Tibial nerve (tissue), 4 donors: ENCODE data around the gene ANKS1A. TPM values are rescaled to one million over a fixed set of nuclear protein-coding genes. Genes with fewer than 3 reads are reported as not detected.
"Not testable (repeated sequence)": the region's sequence is repeated elsewhere in the genome, so short reads cannot be mapped to it uniquely, and the experiment has no call there.

ENCODE experiments used
- DNase-seq, 2 donors: peaks; one replicate each; pipeline ENCODE4 v3.0.0-alpha.2; 2019; ENCODE audit warnings: low spot score in 2 of 2
- H3K27ac ChIP-seq, 4 donors: fragments of 200-600 bp; sonication (generic) in 3 of 4; one replicate each; pipeline ENCODE4 v1.5.1; 2017 to 2019; ENCODE audit warnings: mild to moderate bottlenecking in 1 of 4
- H3K27me3 ChIP-seq, 2 donors: fragments of 200-600 bp; sonication (generic) in 1 of 2; one replicate each; pipeline versions ENCODE4 v1.5.1 to v1.6.0; 2017 to 2019
- H3K36me3 ChIP-seq, 3 donors: fragments of 200-600 bp; sonication (generic); one replicate each; pipeline ENCODE4 v1.5.1; 2018 to 2019
- H3K4me1 ChIP-seq, 4 donors: fragments of 200-600 bp; sonication (generic) in 3 of 4; one replicate each; pipeline ENCODE4 v1.5.1; 2017 to 2019
- H3K4me3 ChIP-seq, 4 donors: fragments of 200-600 bp; sonication (generic) in 3 of 4; one replicate each; pipeline ENCODE4 v1.5.1; 2017 to 2019; ENCODE audit warnings: mild to moderate bottlenecking in 1 of 4, moderate library complexity in 1 of 4
- H3K9me3 ChIP-seq, 4 donors: fragments of 200-600 bp; sonication (generic) in 3 of 4; one replicate each; pipeline ENCODE4 v1.5.1; 2017 to 2019
- CTCF ChIP-seq, 5 experiments: fragments of 200-600 bp in 3 of 5; fragments of 450-650 bp in 2 of 5; sonication (generic) in 3 of 5; IDR thresholded peaks; one replicate each; pipeline ENCODE4 v1.5.1; 2016 to 2019; ENCODE audit warnings: antibody characterized with exemption in 5 of 5, mild to moderate bottlenecking in 3 of 5, moderate library complexity in 2 of 5
- EP300 ChIP-seq, 2 donors: sonication (generic); formaldehyde crosslinking; IDR thresholded peaks; one replicate each; pipeline ENCODE4 v1.6.1; 2017; ENCODE audit warnings: antibody characterized with exemption in 2 of 2, mild to moderate bottlenecking in 1 of 2
- POLR2A ChIP-seq, 2 donors: fragments of 450-650 bp; IDR thresholded peaks; one replicate each; pipeline ENCODE4 v1.6.1; 2017; ENCODE audit warnings: antibody characterized with exemption in 2 of 2, mild to moderate bottlenecking in 2 of 2, moderate library complexity in 2 of 2
- WGBS, 2 donors: methylation state at CpG; one replicate each; pipeline ENCODE4 v1.1.5; 2018; 5-methylcytosine and 5-hydroxymethylcytosine counted together
- small RNA-seq: library from RNA; depleted of rRNA; stranded (forward); fragments of <200 nt; gene quantifications from one replicate; pipeline ENCODE3, GENCODE V24; 2016
- total RNA-seq, 4 donors: library from RNA; depleted of rRNA; stranded (reverse); fragments of >200 nt; gene quantifications; one replicate each; pipeline ENCODE4 v1.1.0, GENCODE V29; 2016

The ANKS1A gene
- total RNA-seq, 4 donors from 2014 or later = 39.3 to 55.9 (median 44.0) TPM

- Histone ChIP-seq H3K27me3 (no peaks in the 10 kb centered on the region), H3K27ac (no peak overlapping the region), H3K36me3 (no peaks in the 10 kb centered on the region), H3K9me3 (no peaks in the 10 kb centered on the region), H3K4me1 (peaks cover 0 to 29% (median 10%) of the 10 kb centered on the region in 4 donors), H3K4me3 (no peak overlapping the region)
- WGBS, 2 donors = 39 to 44% methylated on average over 4 of the region's 4 CpGs
- TF ChIP-seq POLR2A (IDR thresholded peaks at IDR 0.05) (no peak), EP300 (IDR thresholded peaks at IDR 0.05) (no peak), CTCF (IDR thresholded peaks at IDR 0.05) (no peak)
- DNase-seq = no peak
Measured at GRCh38 chr6:35136185-35136584, 247.1 kb downstream of the ANKS1A start.

- H3K27me3 ChIP-seq, DNase-seq, H3K4me3 ChIP-seq, H3K36me3 ChIP-seq, H3K27ac ChIP-seq, H3K9me3 ChIP-seq: not testable (repeated sequence)
- 48 to 55% methylated on average over 3 of the region's 3 CpGs for WGBS, 2 donors
- H3K4me1 ChIP-seq = peaks cover 0 to 34% (median 12%) of the 10 kb centered on the region in 4 donors
Measured at GRCh38 chr6:35138191-35138590, 249.1 kb downstream of the ANKS1A start.

- Histone ChIP-seq H3K36me3 (no peaks in the 10 kb centered on the region), H3K27ac (no peak overlapping the region), H3K27me3 (no peaks in the 10 kb centered on the region), H3K4me1 (peaks cover 0 to 34% (median 12%) of the 10 kb centered on the region in 4 donors), H3K4me3 (no peak overlapping the region), H3K9me3 (no peaks in the 10 kb centered on the region)
- TF ChIP-seq EP300 (IDR thresholded peaks at IDR 0.05) (no peak), CTCF (IDR thresholded peaks at IDR 0.05) (no peak)
- no peak for DNase-seq
- 59 to 61% methylated on average over 2 of the region's 2 CpGs for WGBS, 2 donors
Measured at GRCh38 chr6:35139470-35139869, 250.4 kb downstream of the ANKS1A start.

GRCh38 chr6:35139924-35140638 is 251.0 kb downstream of the ANKS1A start:
- Histone ChIP-seq H3K36me3 (no peaks in the 10 kb centered on the region), H3K4me1 (peaks cover 0 to 34% (median 12%) of the 10 kb centered on the region in 4 donors), H3K27me3 (no peaks in the 10 kb centered on the region), H3K9me3 (no peaks in the 10 kb centered on the region), H3K27ac (no peak overlapping the region), H3K4me3 (no peak overlapping the region)
- DNase-seq = peak in 1 of 2 donors; percentile 18
- 26 to 28% methylated on average over 17 of the region's 17 CpGs for WGBS, 2 donors
- peak; percentile 65 to 93 (median 86) for TF ChIP-seq CTCF (IDR thresholded peaks at IDR 0.05)
- no peak for TF ChIP-seq POLR2A (IDR thresholded peaks at IDR 0.05)
- no peak for TF ChIP-seq EP300 (IDR thresholded peaks at IDR 0.05)

- Histone ChIP-seq H3K4me3 (peak overlapping the region in 2 of 4 donors; percentile 24 to 32), H3K4me1 (peaks cover 0 to 34% (median 12%) of the 10 kb centered on the region in 4 donors), H3K9me3 (no peaks in the 10 kb centered on the region), H3K27me3 (no peaks in the 10 kb centered on the region), H3K36me3 (no peaks in the 10 kb centered on the region), H3K27ac (no peak overlapping the region)
- WGBS, 2 donors = 42 to 54% methylated on average over 15 of the region's 15 CpGs
- no peak for DNase-seq
- TF ChIP-seq EP300 (IDR thresholded peaks at IDR 0.05) (no peak), POLR2A (IDR thresholded peaks at IDR 0.05) (no peak)
Measured at GRCh38 chr6:35140639-35141006, 251.6 kb downstream of the ANKS1A start.

Small RNA genes within 50 kb of the gene (small RNA-seq; reads per million reads assigned to genes)
- not detected for gene AL138721.1

Other genes with a start within 250 kb of the ANKS1A start
- 10 to 100 TPM; 57.6 to 78.9 (median 65.7) TPM for gene ILRUN, start 192.5 kb upstream of the ANKS1A start, total RNA-seq
- 10 to 100 TPM; 41.2 to 80.4 (median 66.0) TPM for gene SNRPC, start 131.8 kb upstream of the ANKS1A start, total RNA-seq
- 10 to 100 TPM in 3 of 4 donors, 1 to 10 TPM in 1; 9.8 to 16.8 (median 13.4) TPM for gene BLTP3A, start 97.2 kb upstream of the ANKS1A start, total RNA-seq
- 10 to 100 TPM; 17.1 to 25.3 (median 20.3) TPM for gene TAF11, start 1.2 kb upstream of the ANKS1A start, total RNA-seq